HepG2 (cell line): ENCODE measurements around the gene RIPK3. TPM values are rescaled to one million over a fixed set of nuclear protein-coding genes. Genes with fewer than 3 reads are reported as not detected.

Experiments
- CC2D1A ChIP-seq: sonication (generic); formaldehyde crosslinking; IDR thresholded peaks from 2 replicates; pipeline ENCODE4 v1.8.1; 2023; ENCODE audit warnings: mild to moderate bottlenecking, missing genetic modification reagents
- GLI4 ChIP-seq: sonication (generic); formaldehyde crosslinking; IDR thresholded peaks from 2 replicates; pipeline ENCODE4 v1.5.1; 2020; ENCODE audit warnings: missing genetic modification reagents, mild to moderate bottlenecking, moderate library complexity, borderline replicate concordance
- HMGXB4 ChIP-seq, 2 experiments: sonication (generic) in 1 of 2; formaldehyde crosslinking in 1 of 2; IDR thresholded peaks; 2 replicates each; pipeline versions ENCODE4 v1.4.0 to v1.6.1; 2018 to 2020; ENCODE audit warnings: missing genetic modification reagents in 2 of 2, borderline replicate concordance in 1 of 2, low read depth in 1 of 2, mild to moderate bottlenecking in 1 of 2, missing biosample characterization in 1 of 2
- KAT2B ChIP-seq: fragments of 150-350 bp; IDR thresholded peaks from 2 replicates; pipeline ENCODE4 v1.6.1; 2014; ENCODE audit warnings: low read depth, low read length, borderline replicate concordance
- MEIS1 ChIP-seq: sonication (generic); formaldehyde crosslinking; IDR thresholded peaks from 2 replicates; pipeline ENCODE4 v1.9.0; 2021; ENCODE audit warnings: mild to moderate bottlenecking, missing genetic modification reagents, moderate library complexity, borderline replicate concordance
- MLXIP ChIP-seq: sonication (generic); formaldehyde crosslinking; IDR thresholded peaks from 2 replicates; pipeline ENCODE4 v1.9.0; 2021; ENCODE audit warnings: missing genetic modification reagents, borderline replicate concordance
- RFXANK ChIP-seq: IDR thresholded peaks from 2 replicates; pipeline ENCODE4 v1.6.1; 2016
- SNAPC4 ChIP-seq: sonication (generic); formaldehyde crosslinking; IDR thresholded peaks from 2 replicates; pipeline ENCODE4 v1.4.0; 2020; ENCODE audit warnings: mild to moderate bottlenecking, missing genetic modification reagents
- SPEN ChIP-seq: sonication (generic); formaldehyde crosslinking; IDR thresholded peaks from 2 replicates; pipeline ENCODE4 v1.5.1; 2020; ENCODE audit warnings: low read depth, mild to moderate bottlenecking, missing genetic modification reagents
- SRY ChIP-seq: sonication (generic); formaldehyde crosslinking; IDR thresholded peaks from 2 replicates; pipeline ENCODE4 v1.8.0; 2022; ENCODE audit warnings: mild to moderate bottlenecking, missing genetic modification reagents
- TFE3 ChIP-seq: IDR thresholded peaks from 2 replicates; pipeline ENCODE4 v1.6.1; 2016
- ZNF143 ChIP-seq: sonication (generic); formaldehyde crosslinking; IDR thresholded peaks from 2 replicates; pipeline ENCODE4 v1.4.0; 2020; ENCODE audit warnings: missing genetic modification reagents
- ZNF207 ChIP-seq: fragments of 450-650 bp; IDR thresholded peaks from 2 replicates; pipeline ENCODE4 v1.6.1; 2016; ENCODE audit warnings: antibody characterized with exemption, borderline replicate concordance
- ZNF562 ChIP-seq: sonication (generic); formaldehyde crosslinking; IDR thresholded peaks from 2 replicates; pipeline ENCODE4 v1.8.0; 2022; ENCODE audit warnings: missing genetic modification reagents, borderline replicate concordance
- ZNF580 ChIP-seq: IDR thresholded peaks from 2 replicates; pipeline ENCODE4 v1.6.1; 2016; ENCODE audit warnings: low read depth, borderline replicate concordance
- ZNF678 ChIP-seq: sonication (generic); formaldehyde crosslinking; IDR thresholded peaks from 2 replicates; pipeline ENCODE4 v1.4.0; 2020; ENCODE audit warnings: mild to moderate bottlenecking, missing genetic modification reagents
- polyA plus RNA-seq, 8 experiments: library from polyadenylated mRNA; depleted of rRNA in 3 of 8; stranded (reverse) in 7 of 8; unstranded in 1 of 8; fragments of >200 nt; fragmentation: Illumina TruSeq in 4 of 8; extraction: Trizol in 4 of 8; gene quantifications; 2 replicates each; pipeline versions ENCODE4 v1.2.1 to v1.2.3, GENCODE V29; 2011 to 2016; ENCODE audit warnings: low read depth in 4 of 8, missing spikeins in 1 of 8, mixed read lengths in 1 of 8; ENCODE audit not compliant: insufficient read depth in 1 of 8
- total RNA-seq, 5 experiments: library from RNA; depleted of rRNA; stranded (reverse); fragments of >200 nt; fragmentation: Illumina TruSeq; extraction: Trizol; gene quantifications; 2 replicates each; pipeline ENCODE4 v1.2.3, GENCODE V29; 2016; ENCODE audit warnings: low read depth in 1 of 5

Gene RIPK3
- total and polyA plus RNA-seq, 2 of the 13 experiments (the other 11 are each of a cell fraction or from before 2014, with no cell fraction given) = not detected

- TF ChIP-seq TFE3 (CRISPR knock-in tag) (no peak), SPEN (CRISPR knock-in tag) (peak; percentile 56; the same call in 1 of the 2 replicates), ZNF207 (no peak), MLXIP (CRISPR knock-in tag) (no peak), RFXANK (CRISPR knock-in tag) (no peak), ZNF678 (CRISPR knock-in tag) (no peak), HMGXB4 (CRISPR knock-in tag; IDR thresholded peaks at IDR 0.05; ENCODE audit: borderline replicate concordance in 1 of 2, low read depth in 1 of 2) (peak; percentile 70 to 94), KAT2B (no peak), ZNF143 (CRISPR knock-in tag) (no peak), MEIS1 (CRISPR knock-in tag) (0 out of 2 replicates have a peak, but pooled peaks have one; percentile 32), CC2D1A (CRISPR knock-in tag) (peak; percentile 96), ZNF580 (CRISPR knock-in tag) (no peak), SRY (CRISPR knock-in tag) (no peak), GLI4 (CRISPR knock-in tag) (no peak), SNAPC4 (CRISPR knock-in tag) (no peak), ZNF562 (CRISPR knock-in tag) (no peak)
These were observed 42.4 kb downstream of the RIPK3 start (continued) for GRCh38 chr14:24297190-24297964.
